Sigmoid colon (tissue), 4 donors: ENCODE data around the gene PRAF2.

Experiments
- POLR2A ChIP-seq, 2 donors: fragments of 450-650 bp; IDR thresholded peaks; one replicate each; pipeline ENCODE4 v1.6.1; 2016; ENCODE audit warnings: antibody characterized with exemption in 2 of 2, mild to moderate bottlenecking in 2 of 2, moderate library complexity in 2 of 2
- POLR2AphosphoS5 ChIP-seq, 4 donors: sonication (generic); formaldehyde crosslinking; IDR thresholded peaks; one replicate each; pipeline ENCODE4 v1.6.1; 2017; ENCODE audit warnings: antibody characterized with exemption in 4 of 4

DNA sequence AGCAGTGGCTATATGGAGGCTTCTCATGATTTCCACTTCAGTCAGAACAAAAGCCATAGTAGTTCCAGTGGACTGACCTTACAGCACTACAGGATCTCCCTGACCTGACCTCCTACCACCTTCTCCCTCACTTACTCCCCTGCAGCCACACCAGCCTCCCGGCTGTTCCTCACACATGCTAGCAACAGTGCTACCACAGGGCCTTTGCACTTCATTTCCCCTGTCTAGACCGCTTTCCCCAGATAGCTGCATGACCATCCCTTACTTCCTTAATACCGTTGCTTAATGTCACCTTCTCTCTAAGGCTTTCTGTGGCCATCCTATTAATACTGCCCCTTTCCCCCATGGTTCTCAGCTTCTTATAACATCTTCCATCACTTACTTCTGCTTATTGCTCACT, 36.6 kb upstream of the PRAF2 start:
- TF ChIP-seq POLR2AphosphoS5 (IDR thresholded peaks at IDR 0.05) (no peak), POLR2A (IDR thresholded peaks at IDR 0.05) (no peak)
